OCI-LY3 (cell line): ENCODE data around the gene KAZN.
"Not testable (repeated sequence)": the region's sequence is repeated elsewhere in the genome, so short reads cannot be mapped to it uniquely, and the experiment has no call there.

Source experiments
- H2AFZ ChIP-seq: fragments of 200-600, 300-600 bp; shearing (Covaris generic); 2 replicates; pipeline ENCODE4 v1.6.0; 2014; ENCODE audit warnings: antibody characterized with exemption, low read depth, low read length
- H3K27ac ChIP-seq: fragments of 200-600, 300-600 bp; sonication (generic); 2 replicates; pipeline ENCODE4 v1.5.1; 2014; ENCODE audit warnings: mild to moderate bottlenecking, low read length, moderate library complexity, mixed read lengths
- H3K27me3 ChIP-seq: fragments of 200-600, 300-600 bp; sonication (generic); 2 replicates; pipeline ENCODE4 v1.6.1; 2014; ENCODE audit warnings: low read depth, low read length, mixed read lengths
- H3K36me3 ChIP-seq: fragments of 200-600, 300-600 bp; sonication (generic); replicated peaks from 2 replicates; pipeline ENCODE3; 2014; ENCODE audit warnings: low read depth, low read length, mixed read lengths
- H3K4me1 ChIP-seq: fragments of 300-600, 200-600 bp; sonication (generic); 2 replicates; pipeline ENCODE4 v1.6.1; 2014; ENCODE audit warnings: low read length, mixed read lengths
- H3K4me2 ChIP-seq: fragments of 200-600, 300-600 bp; sonication (generic); 2 replicates; pipeline ENCODE4 v1.6.1; 2014; ENCODE audit warnings: low read length, mixed read lengths
- H3K4me3 ChIP-seq: fragments of 300-600, 200-600 bp; sonication (generic); 2 replicates; pipeline ENCODE4 v1.5.1; 2014; ENCODE audit warnings: antibody characterized with exemption, mild to moderate bottlenecking, low read length, moderate library complexity
- H3K79me2 ChIP-seq: fragments of 300-600, 200-600 bp; shearing (Covaris generic); 2 replicates; pipeline ENCODE4 v1.6.1; 2014; ENCODE audit warnings: mild to moderate bottlenecking, low read length, mixed read lengths
- H3K9ac ChIP-seq: fragments of 300-600, 200-600 bp; shearing (Covaris generic); 2 replicates; pipeline ENCODE4 v1.6.0; 2014; ENCODE audit warnings: mild to moderate bottlenecking, low read length, moderate library complexity
- H3K9me3 ChIP-seq: fragments of 200-600, 300-600 bp; shearing (Covaris generic); 2 replicates; pipeline ENCODE4 v1.6.1; 2014; ENCODE audit warnings: low read length, mixed read lengths; ENCODE audit not compliant: insufficient read depth
- H4K20me1 ChIP-seq: fragments of 200-600, 300-600 bp; sonication (generic); 2 replicates; pipeline ENCODE4 v1.6.1; 2016; ENCODE audit warnings: low read length, mixed read lengths; ENCODE audit not compliant: insufficient read depth
- CTCF ChIP-seq: fragments of 200-600, 300-600 bp; sonication (generic); IDR thresholded peaks from 2 replicates; pipeline ENCODE4 v1.5.1; 2014; ENCODE audit warnings: antibody characterized with exemption, low read length, low read depth
- EZH2phosphoT487 ChIP-seq: fragments of 200-600 bp; shearing (Covaris generic); IDR thresholded peaks from 2 replicates; pipeline ENCODE4 v1.6.1; 2018; ENCODE audit warnings: antibody characterized with exemption, mixed run types, low read depth

KAZN gene

DNA sequence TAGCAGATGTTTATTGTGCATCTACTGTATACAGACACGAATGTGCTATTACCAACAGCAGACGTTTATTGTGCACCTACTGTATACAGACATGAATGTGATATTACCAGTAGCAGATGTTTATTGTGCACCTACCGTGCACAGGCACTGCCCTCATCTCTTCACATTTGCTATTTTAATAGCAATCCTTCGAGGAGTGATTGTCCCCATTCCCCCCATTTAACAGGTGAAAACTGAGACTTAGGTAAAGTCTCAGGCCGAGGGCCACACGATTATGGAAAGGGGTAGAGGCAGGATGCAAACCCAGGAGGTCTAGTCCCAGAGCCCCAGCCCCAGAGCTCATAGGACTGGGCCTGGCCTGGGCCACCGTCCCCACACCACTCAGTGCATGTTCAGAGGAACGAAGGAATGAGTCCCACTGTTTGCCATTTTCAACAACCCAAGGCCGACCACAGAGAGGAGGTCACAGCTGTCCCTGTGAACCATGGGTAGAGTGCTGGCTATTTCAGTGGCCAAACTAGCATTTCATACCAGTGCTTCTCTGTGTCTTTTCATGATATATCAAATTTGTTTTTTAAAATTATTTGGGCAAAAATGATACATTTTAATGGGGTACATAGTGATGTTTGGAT, 440.6 kb downstream of the KAZN start:
- no peak overlapping the region for H2AFZ ChIP-seq
- no peak for TF ChIP-seq EZH2phosphoT487
- TF ChIP-seq CTCF = no peak
- no peaks in the 10 kb centered on the region for H3K79me2 ChIP-seq
- no peaks in the 10 kb centered on the region for H4K20me1 ChIP-seq
- no peak overlapping the region for H3K9ac ChIP-seq
- H3K4me1 ChIP-seq = peaks cover 5% of the 10 kb centered on the region
- H3K27ac ChIP-seq = no peak overlapping the region
- no peak overlapping the region for H3K4me2 ChIP-seq
- H3K27me3 ChIP-seq = no peaks in the 10 kb centered on the region
- no peaks in the 10 kb centered on the region for H3K36me3 ChIP-seq
- no peak overlapping the region for H3K4me3 ChIP-seq
- no peaks in the 10 kb centered on the region for H3K9me3 ChIP-seq

DNA sequence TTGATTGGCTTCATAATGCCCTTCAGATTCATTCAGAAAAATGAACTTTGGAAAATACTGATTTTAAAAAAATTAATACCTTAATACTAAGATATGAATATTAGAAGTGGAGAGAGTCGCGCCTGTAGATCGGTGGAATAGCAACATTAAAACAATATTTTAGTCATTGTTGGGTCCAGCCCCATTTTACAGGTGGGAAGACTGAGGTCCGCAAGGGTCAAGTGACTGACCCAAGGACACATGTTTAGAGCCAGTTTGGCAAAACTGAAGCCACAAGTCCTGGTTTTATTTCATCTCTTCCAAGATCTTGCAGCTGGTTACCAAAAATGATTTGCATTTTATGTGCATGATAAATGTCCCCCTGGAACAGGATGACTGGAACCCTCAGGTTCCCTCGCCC, 441.4 kb downstream of the KAZN start:
- H3K4me1 ChIP-seq = peaks cover 5% of the 10 kb centered on the region
- H3K9me3 ChIP-seq = no peaks in the 10 kb centered on the region
- H3K27me3 ChIP-seq = no peaks in the 10 kb centered on the region
- no peak overlapping the region for H3K4me3 ChIP-seq
- H2AFZ ChIP-seq = no peak overlapping the region
- H3K36me3 ChIP-seq = no peaks in the 10 kb centered on the region
- H3K4me2 ChIP-seq = no peak overlapping the region
- no peak overlapping the region for H3K27ac ChIP-seq
- H4K20me1 ChIP-seq = no peaks in the 10 kb centered on the region
- no peak overlapping the region for H3K9ac ChIP-seq
- TF ChIP-seq EZH2phosphoT487 (no peak), CTCF (no peak)
- H3K79me2 ChIP-seq = no peaks in the 10 kb centered on the region

DNA sequence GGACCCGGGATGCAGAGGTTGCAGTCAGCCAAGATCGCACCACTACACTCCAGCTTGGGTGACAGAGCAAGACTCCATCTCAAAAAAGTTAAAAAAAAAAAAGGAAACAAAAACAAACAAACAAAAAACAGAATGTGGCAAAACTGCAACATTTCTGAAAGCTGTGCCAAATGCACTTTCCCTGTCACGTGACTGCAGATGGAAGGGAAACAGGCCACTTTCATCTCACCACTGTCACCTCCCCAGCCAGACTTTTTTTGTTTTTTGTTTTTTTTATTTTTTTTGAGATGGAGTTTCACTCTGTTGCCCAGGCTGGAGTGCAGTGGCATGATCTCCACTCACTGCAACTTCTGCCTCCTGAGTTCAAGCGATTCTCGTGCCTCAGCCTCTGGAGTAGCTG, 442.2 kb downstream of the KAZN start:
- H3K4me3 ChIP-seq, H3K9me3 ChIP-seq, H3K27ac ChIP-seq, H3K4me1 ChIP-seq, H4K20me1 ChIP-seq, H3K36me3 ChIP-seq, H3K79me2 ChIP-seq, H3K9ac ChIP-seq, H3K27me3 ChIP-seq, H3K4me2 ChIP-seq, H2AFZ ChIP-seq: not testable (repeated sequence)

DNA sequence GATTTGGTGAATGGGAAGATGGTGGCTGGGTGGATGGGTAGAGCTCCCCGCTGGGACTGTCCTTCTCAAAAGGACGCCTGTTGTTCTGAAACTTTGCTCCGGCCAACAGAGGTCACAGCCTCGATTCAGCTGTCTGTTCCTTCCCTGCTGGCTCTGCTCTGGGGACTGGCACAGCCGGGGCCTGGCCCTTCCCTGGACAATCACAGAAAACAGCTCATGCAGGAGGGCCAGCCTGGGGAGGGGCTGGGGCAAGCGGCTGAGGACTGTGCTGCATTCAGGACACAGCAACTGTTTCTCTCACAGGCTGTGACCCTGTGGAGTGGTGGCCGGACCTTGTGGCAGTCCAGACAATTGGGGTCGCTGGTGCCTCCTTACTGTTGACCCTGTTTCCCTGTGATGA, 444.4 kb downstream of the KAZN start:
- no peaks in the 10 kb centered on the region for H3K36me3 ChIP-seq
- H3K9me3 ChIP-seq = no peaks in the 10 kb centered on the region
- H4K20me1 ChIP-seq = no peaks in the 10 kb centered on the region
- no peaks in the 10 kb centered on the region for H3K27me3 ChIP-seq
- peaks cover 5% of the 10 kb centered on the region for H3K4me1 ChIP-seq
- no peak overlapping the region for H3K27ac ChIP-seq
- no peak overlapping the region for H3K4me3 ChIP-seq
- H3K9ac ChIP-seq = no peak overlapping the region
- no peak overlapping the region for H3K4me2 ChIP-seq
- no peaks in the 10 kb centered on the region for H3K79me2 ChIP-seq
- TF ChIP-seq EZH2phosphoT487 = no peak
- TF ChIP-seq CTCF = no peak
- no peak overlapping the region for H2AFZ ChIP-seq
